H1 (cell line): Measurements from ENCODE around the gene TNIP1. TPM values are rescaled to one million over a fixed set of nuclear protein-coding genes. Genes with fewer than 3 reads are reported as not detected.

Experiments used
- CTCF ChIA-PET: fragments of 300-600 bp; sonication (Branson Sonifier 250); formaldehyde crosslinking; loops from one replicate; lab custom pipeline; 2021; ENCODE audit not compliant: partially characterized antibody; lab: Charles Lee
- POLR2A ChIA-PET: fragments of 300-600 bp; sonication (Branson Sonifier 250); formaldehyde crosslinking; loops from one replicate; lab custom pipeline; 2021; ENCODE audit warnings: inconsistent platforms; ENCODE audit not compliant: partially characterized antibody; lab: Charles Lee
- DNase-seq, 2 experiments: peaks; one replicate each; pipeline versions ENCODE4 v3.0.0 to v3.0.0-alpha.2; 2010 to 2022; ENCODE audit warnings: low spot score in 2 of 2, low read depth in 1 of 2, mixed read lengths in 1 of 2
- FAIRE-seq: peaks from 2 replicates; lab custom pipeline; 2011; peaks lifted over from hg19 to GRCh38; lab: Jason Lieb, UNC
- H2AFZ ChIP-seq: 2 replicates; pipeline ENCODE4 v1.8.1; 2012; ENCODE audit warnings: low read length, inconsistent platforms
- H2AK5ac ChIP-seq: 2 replicates; pipeline ENCODE4 v1.6.1; 2013; ENCODE audit warnings: low read depth, low read length
- H2BK120ac ChIP-seq: replicated peaks from 2 replicates; pipeline ENCODE3; 2013; ENCODE audit warnings: low read depth, low read length, inconsistent platforms
- H2BK12ac ChIP-seq: 2 replicates; pipeline ENCODE4 v1.6.1; 2013; ENCODE audit warnings: low read depth, low read length
- H2BK15ac ChIP-seq: 2 replicates; pipeline ENCODE4 v1.6.1; 2013; ENCODE audit warnings: low read length
- H2BK20ac ChIP-seq: 2 replicates; pipeline ENCODE4 v1.6.1; 2013; ENCODE audit warnings: low read length
- H2BK5ac ChIP-seq: 2 replicates; pipeline ENCODE4 v1.6.1; 2013; ENCODE audit warnings: low read depth, low read length
- H3K14ac ChIP-seq: 2 replicates; pipeline ENCODE4 v1.6.1; 2013; ENCODE audit warnings: inconsistent platforms; ENCODE audit not compliant: insufficient read length
- H3K18ac ChIP-seq: 2 replicates; pipeline ENCODE4 v1.6.1; 2013; ENCODE audit warnings: low read length; ENCODE audit errors: extremely low read depth
- H3K23ac ChIP-seq: 2 replicates; pipeline ENCODE4 v1.6.1; 2013; ENCODE audit warnings: inconsistent platforms; ENCODE audit not compliant: insufficient read length
- H3K23me2 ChIP-seq: 2 replicates; pipeline ENCODE4 v1.6.1; 2013; ENCODE audit warnings: low read depth, low read length
- H3K27ac ChIP-seq: 2 replicates; pipeline ENCODE4 v1.6.1; 2011; ENCODE audit warnings: low read depth, low read length, inconsistent platforms
- H3K27me3 ChIP-seq, 4 experiments: replicated peaks in 1 of 4; 1 replicate in 1 of 4; 2 replicates in 3 of 4; pipeline versions ENCODE4 v1.6.1 to v1.8.1; 2011 to 2013; ENCODE audit warnings: low read length in 3 of 4, mild to moderate bottlenecking in 3 of 4, inconsistent platforms in 2 of 4, mixed read lengths in 2 of 4, moderate library complexity in 1 of 4; ENCODE audit not compliant: control insufficient read depth in 3 of 4, insufficient read depth in 3 of 4; ENCODE audit errors: extremely low read depth in 1 of 4
- H3K36me3 ChIP-seq, 4 experiments: 2 replicates each; pipeline versions ENCODE4 v1.6.1 to v1.8.1; 2011 to 2013; ENCODE audit warnings: mild to moderate bottlenecking in 4 of 4, low read length in 3 of 4, moderate library complexity in 2 of 4, control low read depth in 1 of 4, inconsistent platforms in 1 of 4; ENCODE audit not compliant: insufficient read depth in 4 of 4, control insufficient read depth in 2 of 4
- H3K4ac ChIP-seq: replicated peaks from 2 replicates; pipeline ENCODE3; 2013; ENCODE audit warnings: low read length, low read depth, mixed read lengths, inconsistent platforms; ENCODE audit not compliant: insufficient read length
- H3K4me1 ChIP-seq, 4 experiments: replicated peaks in 1 of 4; 1 replicate in 1 of 4; 2 replicates in 3 of 4; pipeline versions ENCODE4 v1.6.1 to v1.8.1; 2011 to 2013; ENCODE audit warnings: low read length in 3 of 4, inconsistent platforms in 2 of 4, mixed read lengths in 1 of 4; ENCODE audit not compliant: insufficient read depth in 4 of 4, control insufficient read depth in 3 of 4
- H3K4me2 ChIP-seq, 2 experiments: 2 replicates each; pipeline versions ENCODE4 v1.6.1 to v1.8.1; 2011 to 2013; ENCODE audit warnings: low read depth in 2 of 2, low read length in 2 of 2, control low read depth in 1 of 2, inconsistent platforms in 1 of 2, mild to moderate bottlenecking in 1 of 2; ENCODE audit not compliant: insufficient read depth in 1 of 2
- H3K4me3 ChIP-seq, 4 experiments: fragments of 200-600, 300-600 bp in 1 of 4; sonication (generic), shearing (Covaris generic), sonication (Bioruptor Twin) in 1 of 4; 2 replicates each; pipeline versions ENCODE4 v1.5.1 to v1.8.1; 2011 to 2016; ENCODE audit warnings: low read length in 4 of 4, low read depth in 3 of 4, control low read depth in 2 of 4, inconsistent platforms in 2 of 4, mild to moderate bottlenecking in 2 of 4, mixed read lengths in 1 of 4, moderate library complexity in 1 of 4; ENCODE audit not compliant: insufficient read depth in 2 of 4; ENCODE audit errors: extremely low read depth in 1 of 4
- H3K56ac ChIP-seq: replicated peaks from 2 replicates; pipeline ENCODE3; 2013; ENCODE audit warnings: low read depth, mild to moderate bottlenecking, mixed read lengths, low read length, inconsistent platforms; ENCODE audit not compliant: insufficient read length
- H3K79me1 ChIP-seq: 2 replicates; pipeline ENCODE4 v1.6.1; 2013; ENCODE audit warnings: low read depth, low read length, control low read depth
- H3K79me2 ChIP-seq, 2 experiments: 2 replicates each; pipeline versions ENCODE4 v1.6.1 to v1.8.1; 2012 to 2013; ENCODE audit warnings: low read length in 2 of 2, mild to moderate bottlenecking in 2 of 2, inconsistent platforms in 1 of 2; ENCODE audit not compliant: insufficient read depth in 2 of 2, control insufficient read depth in 1 of 2
- H3K9ac ChIP-seq, 4 experiments: replicated peaks in 1 of 4; 1 replicate in 1 of 4; 2 replicates in 3 of 4; pipeline versions ENCODE4 v1.6.1 to v1.8.1; 2011 to 2013; ENCODE audit warnings: low read depth in 3 of 4, low read length in 3 of 4, control low read depth in 2 of 4, mild to moderate bottlenecking in 2 of 4, moderate library complexity in 2 of 4, inconsistent platforms in 1 of 4; ENCODE audit errors: extremely low read depth in 1 of 4
- H3K9me3 ChIP-seq, 2 experiments: 2 replicates each; pipeline versions ENCODE4 v1.6.1 to v1.8.1; 2012 to 2013; ENCODE audit warnings: mild to moderate bottlenecking in 2 of 2, moderate library complexity in 2 of 2, control low read depth in 1 of 2, inconsistent platforms in 1 of 2, low read depth in 1 of 2, low read length in 1 of 2, mixed read lengths in 1 of 2; ENCODE audit not compliant: insufficient read depth in 2 of 2
- H4K20me1 ChIP-seq, 2 experiments: replicated peaks in 1 of 2; 2 replicates each; pipeline versions ENCODE3 to v1.8.1; 2011 to 2013; ENCODE audit warnings: inconsistent platforms in 2 of 2, low read length in 2 of 2, mild to moderate bottlenecking in 1 of 2; ENCODE audit not compliant: insufficient read depth in 2 of 2, control insufficient read depth in 1 of 2
- H4K5ac ChIP-seq: 2 replicates; pipeline ENCODE4 v1.6.1; 2013; ENCODE audit warnings: low read length, low read depth, mixed read lengths, inconsistent platforms; ENCODE audit not compliant: insufficient read length
- H4K8ac ChIP-seq: 2 replicates; pipeline ENCODE4 v1.8.0; 2013; ENCODE audit warnings: mild to moderate bottlenecking, moderate library complexity, low read length, inconsistent platforms; ENCODE audit not compliant: insufficient read depth; ENCODE audit errors: extremely low read depth
- H4K91ac ChIP-seq: replicated peaks from 2 replicates; pipeline ENCODE3; 2013; ENCODE audit warnings: low read length, mixed read lengths, inconsistent platforms; ENCODE audit not compliant: insufficient read length
- GTF2F1 ChIP-seq: IDR thresholded peaks from 2 replicates; pipeline ENCODE4 v1.6.1; 2012; ENCODE audit warnings: low read depth, low read length, improper control_type of control experiment, borderline replicate concordance
- TEAD4 ChIP-seq: IDR thresholded peaks from 2 replicates; pipeline ENCODE4 v1.6.1; 2012; ENCODE audit warnings: low read depth, low read length, inconsistent platforms, mixed read lengths
- WGBS, 2 experiments: shearing (Covaris generic) in 1 of 2; methylation state at CpG; one replicate each; pipeline versions ENCODE4 v1.1.6 to v1.1.7; 2013 to 2015; ENCODE audit warnings: low lambda C conversion rate in 2 of 2, mixed read lengths in 2 of 2, inconsistent platforms in 1 of 2, low coverage in 1 of 2, missing lambda C conversion rate in 1 of 2; ENCODE audit not compliant: insufficient replicate concordance in 2 of 2, insufficient coverage in 1 of 2, insufficient read length in 1 of 2; ENCODE audit errors: extremely low coverage in 1 of 2, missing lambda C conversion rate in 1 of 2; 5-methylcytosine and 5-hydroxymethylcytosine counted together
- polyA plus RNA-seq, 7 experiments: library from polyadenylated mRNA; depleted of rRNA in 3 of 7; stranded (reverse) in 5 of 7; unstranded in 2 of 7; fragments of >200 nt in 5 of 7; fragments of 200-250 nt in 2 of 7; gene quantifications; 1 replicate in 5 of 7; 2 replicates in 1 of 7; 4 replicates in 1 of 7; pipeline versions ENCODE4 v1.2.1 to v1.2.3, GENCODE V29; 2011 to 2013; ENCODE audit warnings: missing spikeins in 2 of 7, mixed read lengths in 2 of 7
- total RNA-seq: library from RNA; stranded (reverse); fragmentation: NEBNext Ultra II Directional; extraction: Animal tissue kit (Norgen Biotek cat#: 25700); gene quantifications from 2 replicates; pipeline ENCODE4 v1.2.1, GENCODE V29; 2021

TNIP1 gene
- total and polyA plus RNA-seq, 2 of the 8 experiments (the other 6 are each of a cell fraction or from before 2014, with no cell fraction given): 14.2 to 31.9 TPM

- Histone ChIP-seq H2BK15ac (no peak overlapping the region), H2BK120ac (no peak overlapping the region), H4K5ac (no peak overlapping the region), H4K20me1 (peaks cover 2 to 7% of the 10 kb centered on the region in 2 experiments), H3K27ac (no peak overlapping the region), H3K23me2 (no peaks in the 10 kb centered on the region; the same call in 1 of the 2 replicates), H3K4me2 (no peak overlapping the region), H3K14ac (no peak overlapping the region), H3K27me3 (no peaks in the 10 kb centered on the region), H3K4me3 (no peak overlapping the region), H4K91ac (no peak overlapping the region), H2AK5ac (no peak overlapping the region), H2BK20ac (no peak overlapping the region), H4K8ac (no peak overlapping the region), H3K23ac (no peak overlapping the region), H3K56ac (no peak overlapping the region), H3K9me3 (no peaks in the 10 kb centered on the region), H3K9ac (no peak overlapping the region), H3K4ac (no peak overlapping the region), H2AFZ (no peak overlapping the region), H2BK12ac (no peak overlapping the region), H3K18ac (no peak overlapping the region), H3K79me1 (no peaks in the 10 kb centered on the region), H3K36me3 (peaks cover 11 to 24% (median 18%) of the 10 kb centered on the region in 4 experiments; a peak in 7 of 8 replicates), H2BK5ac (no peak overlapping the region), H3K4me1 (no peaks in the 10 kb centered on the region; a peak in 1 of 7 replicates), H3K79me2 (no peaks in the 10 kb centered on the region)
- no peak for FAIRE-seq
- POLR2A ChIA-PET: interaction anchor here (0.9 to 1.3 kb wide), 3 partner anchors 15 to 36 kb away, joined by 3 read pairs; no protein-coding TSS in a partner anchor
- WGBS, 2 experiments: 82% methylated on average over 8 of the region's 8 CpGs; no CpG with 5 or more reads in 1 of the 2 experiments
- TF ChIP-seq GTF2F1 (no peak), TEAD4 (no peak)
- CTCF ChIA-PET: interaction anchor here (0.6 to 39.8 kb wide), 8 partner anchors 10 to 393 kb away, joined by 3 to 810 read pairs (median 23); partner anchors contain the start of gene ANXA6
- DNase-seq: no peak
Observed at GRCh38 chr5:151130235-151130921, 49.5 kb upstream of the TNIP1 start.
